Left lung (tissue), 10 donors: ENCODE results near the gene LRMDA. TPM values are rescaled to one million over a fixed set of nuclear protein-coding genes. Genes with fewer than 3 reads are reported as not detected.

Experiments used
- ATAC-seq: fragments of 200-7000 bp; cut with Tn5 transposase; one replicate; pipeline ENCODE4 v1.9.1; 2020; ENCODE audit warnings: moderate library complexity
- DNase-seq, 4 donors: peaks; one replicate each; pipeline ENCODE4 v3.0.0-alpha.2; 2013 to 2020
- H3K27ac ChIP-seq, 2 donors: fragments of 200-600 bp; sonication (generic) in 1 of 2; one replicate each; pipeline versions ENCODE4 v1.5.0 to v1.8.0; 2020 to 2021
- H3K27me3 ChIP-seq, 2 donors: fragments of 200-600 bp; sonication (generic) in 1 of 2; one replicate each; pipeline versions ENCODE4 v1.5.0 to v1.8.0; 2020 to 2021
- H3K36me3 ChIP-seq, 2 donors: fragments of 200-600 bp; sonication (generic) in 1 of 2; one replicate each; pipeline versions ENCODE4 v1.5.0 to v1.8.0; 2020 to 2021
- H3K4me1 ChIP-seq, 2 donors: fragments of 200-600 bp; one replicate each; pipeline ENCODE4 v1.8.0; 2021
- H3K4me3 ChIP-seq, 2 donors: fragments of 200-600 bp; sonication (generic) in 1 of 2; one replicate each; pipeline versions ENCODE4 v1.5.0 to v1.8.0; 2020 to 2021; ENCODE audit warnings: mild to moderate bottlenecking in 1 of 2
- H3K9me3 ChIP-seq, 2 donors: fragments of 200-600 bp; sonication (generic) in 1 of 2; one replicate each; pipeline versions ENCODE4 v1.5.0 to v1.8.0; 2020 to 2021
- intact Hi-C, 2 donors: fragments of 100-400 bp; cut with DNase I; formaldehyde crosslinking; loops; one replicate each; pipeline versions ENCODE4 v1.11.2 to v1.14.2; 2022
- polyA plus RNA-seq, 6 donors: library from polyadenylated mRNA; unstranded; fragments of 120-200 nt; gene quantifications; one replicate each; pipeline ENCODE4 v1.2.1, GENCODE V29; 2013; ENCODE audit not compliant: insufficient read length in 6 of 6
- total RNA-seq, 2 donors: library from RNA; stranded (reverse); fragmentation: NEBNext Ultra II Directional; extraction: Animal tissue kit (Norgen Biotek cat#: 25700); gene quantifications; one replicate each; pipeline ENCODE4 v1.2.1, GENCODE V29; 2021
- TF ChIP-seq, protein P1 (sequence below), 2 donors: fragments of 200-600 bp; sonication (generic) in 1 of 2; IDR thresholded peaks; one replicate each; pipeline versions ENCODE4 v1.5.0 to v1.8.0; 2021; ENCODE audit warnings: antibody characterized with exemption in 2 of 2
- donor health status: DM: no; HTN: yes; CAD: no.
- donor health status: DM: no; HTN: no; CAD: no.

The LRMDA gene
- total and polyA plus RNA-seq, 8 donors, result 13.9 to 23.6 (median 18.7) TPM

DNA sequence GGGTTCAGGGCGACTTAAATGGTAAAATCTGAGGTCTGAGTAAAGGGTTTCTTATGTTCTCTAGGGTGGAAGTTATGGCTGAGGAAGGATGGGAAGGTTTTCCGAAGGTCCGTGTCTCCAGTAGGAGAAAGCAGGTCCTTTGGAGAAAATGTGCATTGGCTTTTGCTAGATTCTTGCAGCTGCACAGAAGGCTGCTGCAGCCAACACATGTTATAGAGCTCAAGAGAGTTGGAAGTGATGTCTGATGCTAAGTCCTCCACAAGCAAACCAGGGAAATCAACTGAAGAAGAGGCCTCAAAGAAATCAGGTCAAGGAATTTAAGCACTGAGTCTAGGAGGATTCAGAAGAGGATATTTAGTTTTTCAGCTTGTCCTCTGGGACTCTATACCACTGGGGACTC is 404.6 kb downstream of the LRMDA start:
- H3K36me3 ChIP-seq, result no peaks in the 10 kb centered on the region
- no peaks in the 10 kb centered on the region for H3K4me1 ChIP-seq
- H3K4me3 ChIP-seq, result no peak overlapping the region
- TF ChIP-seq, protein P1, sequence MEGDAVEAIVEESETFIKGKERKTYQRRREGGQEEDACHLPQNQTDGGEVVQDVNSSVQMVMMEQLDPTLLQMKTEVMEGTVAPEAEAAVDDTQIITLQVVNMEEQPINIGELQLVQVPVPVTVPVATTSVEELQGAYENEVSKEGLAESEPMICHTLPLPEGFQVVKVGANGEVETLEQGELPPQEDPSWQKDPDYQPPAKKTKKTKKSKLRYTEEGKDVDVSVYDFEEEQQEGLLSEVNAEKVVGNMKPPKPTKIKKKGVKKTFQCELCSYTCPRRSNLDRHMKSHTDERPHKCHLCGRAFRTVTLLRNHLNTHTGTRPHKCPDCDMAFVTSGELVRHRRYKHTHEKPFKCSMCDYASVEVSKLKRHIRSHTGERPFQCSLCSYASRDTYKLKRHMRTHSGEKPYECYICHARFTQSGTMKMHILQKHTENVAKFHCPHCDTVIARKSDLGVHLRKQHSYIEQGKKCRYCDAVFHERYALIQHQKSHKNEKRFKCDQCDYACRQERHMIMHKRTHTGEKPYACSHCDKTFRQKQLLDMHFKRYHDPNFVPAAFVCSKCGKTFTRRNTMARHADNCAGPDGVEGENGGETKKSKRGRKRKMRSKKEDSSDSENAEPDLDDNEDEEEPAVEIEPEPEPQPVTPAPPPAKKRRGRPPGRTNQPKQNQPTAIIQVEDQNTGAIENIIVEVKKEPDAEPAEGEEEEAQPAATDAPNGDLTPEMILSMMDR (IDR thresholded peaks at IDR 0.05), result no peak
- no peak for ATAC-seq
- no peaks in the 10 kb centered on the region for H3K27me3 ChIP-seq
- intact Hi-C loops, result no loop called here
- no peak overlapping the region for H3K27ac ChIP-seq
- no peaks in the 10 kb centered on the region for H3K9me3 ChIP-seq
- no peak for DNase-seq

DNA sequence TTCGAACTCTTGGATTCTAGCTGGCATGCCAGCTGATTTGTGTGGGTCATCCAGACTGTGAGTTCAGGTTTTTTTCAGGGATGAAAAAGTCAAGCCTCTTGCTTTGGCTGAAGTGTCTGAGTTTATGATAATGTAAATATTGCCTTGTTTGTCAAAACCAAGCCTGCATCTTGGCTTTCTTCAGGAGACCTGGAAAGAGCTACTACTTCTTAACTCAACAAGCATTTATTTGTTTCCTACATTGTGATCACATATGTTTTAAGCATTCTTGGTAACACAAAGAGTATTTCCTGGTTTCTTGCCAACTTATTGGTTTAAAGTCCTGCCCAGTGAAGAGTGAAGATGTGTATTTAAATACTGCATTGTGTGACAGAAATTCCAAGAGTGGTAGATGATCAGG is 407.1 kb downstream of the LRMDA start:
- no peaks in the 10 kb centered on the region for H3K36me3 ChIP-seq
- ATAC-seq, result no peak
- no peaks in the 10 kb centered on the region for H3K4me1 ChIP-seq
- TF ChIP-seq, protein P1 (IDR thresholded peaks at IDR 0.05), result no peak
- H3K9me3 ChIP-seq, result no peaks in the 10 kb centered on the region
- no peak overlapping the region for H3K4me3 ChIP-seq
- DNase-seq, result no peak
- intact Hi-C loops, result no loop called here
- no peak overlapping the region for H3K27ac ChIP-seq
- H3K27me3 ChIP-seq, result no peaks in the 10 kb centered on the region

DNA sequence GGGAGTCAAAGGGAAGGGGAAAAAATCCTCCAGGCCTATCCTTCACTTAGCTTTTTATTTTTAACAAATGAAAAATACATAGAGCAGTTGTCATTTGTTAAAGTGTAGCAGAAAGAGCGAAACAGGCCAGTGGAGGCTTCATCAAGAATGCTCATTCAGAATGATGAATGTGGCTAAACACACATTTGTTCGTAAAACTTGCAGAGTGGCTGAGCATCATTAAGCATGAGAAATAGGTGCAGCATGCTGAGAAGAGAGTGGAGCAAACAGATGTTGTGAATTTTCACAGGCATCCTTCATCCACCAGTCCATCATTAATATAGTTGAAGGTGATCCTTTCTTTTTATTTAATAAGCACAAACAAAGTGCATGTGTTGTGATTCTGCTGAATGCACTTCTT is 407.6 kb downstream of the LRMDA start:
- TF ChIP-seq, protein P1 (IDR thresholded peaks at IDR 0.05), result no peak

DNA sequence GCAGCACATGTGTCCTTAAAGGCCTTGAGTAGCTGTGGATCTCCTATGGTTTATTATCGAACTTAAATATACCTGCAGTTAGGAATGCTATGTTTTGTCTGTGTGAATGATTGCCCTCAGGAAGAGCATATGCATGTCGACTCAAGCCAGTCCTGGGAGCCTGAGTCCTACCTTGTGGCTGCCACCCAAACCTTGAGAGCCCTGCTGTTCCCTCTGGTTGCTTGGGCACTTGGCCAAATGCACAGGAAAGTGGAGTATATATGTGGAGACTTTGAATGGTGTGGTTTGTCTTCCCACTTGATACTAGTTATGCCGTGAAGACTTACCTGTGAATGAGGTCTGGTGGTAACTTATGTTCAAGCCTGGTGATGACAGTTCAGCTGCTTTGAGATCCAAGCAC is 409.8 kb downstream of the LRMDA start:
- Histone ChIP-seq H3K27me3 (no peaks in the 10 kb centered on the region), H3K27ac (no peak overlapping the region), H3K36me3 (no peaks in the 10 kb centered on the region), H3K4me3 (no peak overlapping the region), H3K4me1 (peaks cover 0 to 8% of the 10 kb centered on the region in 2 donors), H3K9me3 (no peaks in the 10 kb centered on the region)
- peak; percentile 72 for ATAC-seq
- DNase-seq, result peak in 1 of 4 donors; percentile 33
- TF ChIP-seq, protein P1 (IDR thresholded peaks at IDR 0.05), result no peak
- intact Hi-C loops, result no loop called here

More for the DNA sequence above, 407.6 kb downstream of the LRMDA start:
- DNase-seq (no peak), ATAC-seq (no peak)
- no peaks in the 10 kb centered on the region for H3K36me3 ChIP-seq
- intact Hi-C loops, result no loop called here
- no peak overlapping the region for H3K27ac ChIP-seq
- no peaks in the 10 kb centered on the region for H3K27me3 ChIP-seq
- H3K4me1 ChIP-seq, result no peaks in the 10 kb centered on the region
- no peaks in the 10 kb centered on the region for H3K9me3 ChIP-seq
- no peak overlapping the region for H3K4me3 ChIP-seq

DNA sequence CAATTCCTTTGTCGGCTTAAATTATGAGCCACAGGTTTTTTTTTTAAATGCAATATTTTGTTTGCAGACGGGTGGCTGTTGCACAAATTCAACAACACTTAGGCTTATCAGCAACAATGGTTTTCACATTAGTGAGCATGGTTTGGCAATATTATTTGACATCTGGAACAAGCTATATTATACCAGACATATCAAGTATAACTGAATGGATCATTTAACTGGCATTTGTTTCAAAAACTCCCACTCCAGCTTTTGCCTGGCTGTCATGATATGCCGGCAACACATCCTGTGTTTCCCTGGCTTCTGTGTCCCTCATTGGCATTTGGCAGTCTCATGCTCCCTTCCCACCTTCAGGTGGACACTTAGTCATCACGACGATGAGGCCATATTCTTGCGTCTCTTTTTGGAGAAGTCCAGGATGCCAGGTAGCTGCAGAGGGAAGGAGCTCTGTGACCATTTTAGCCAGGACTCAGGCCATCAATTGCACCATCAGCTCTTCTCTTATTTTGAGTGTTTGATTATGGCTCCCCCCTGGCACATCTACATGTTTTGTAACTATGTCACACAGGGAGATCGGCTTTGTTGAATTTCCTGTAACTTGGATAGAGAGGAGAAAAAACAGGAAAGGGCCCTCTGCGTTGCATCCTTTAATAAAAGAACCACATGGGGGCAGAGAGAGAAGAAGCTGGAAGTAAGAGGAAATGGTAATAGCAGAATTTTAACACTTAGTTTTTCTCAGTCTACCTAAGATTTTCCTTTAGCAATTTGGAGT is 413.9 kb downstream of the LRMDA start:
- intact Hi-C loops, result no loop called here
- H3K4me1 ChIP-seq, result peaks cover 0 to 8% of the 10 kb centered on the region in 2 donors
- no peak for ATAC-seq
- H3K9me3 ChIP-seq, result no peaks in the 10 kb centered on the region
- TF ChIP-seq, protein P1 (IDR thresholded peaks at IDR 0.05), result no peak
- DNase-seq, result peak in 2 of 4 donors; percentile 49 to 71
- H3K36me3 ChIP-seq, result no peaks in the 10 kb centered on the region
- H3K27me3 ChIP-seq, result no peaks in the 10 kb centered on the region
- H3K27ac ChIP-seq, result peak overlapping the region in 1 of 2 donors; percentile 30
- no peak overlapping the region for H3K4me3 ChIP-seq
